ENCODE measurements around the gene XCR1.
A peak's percentile ranks its signal among the peaks of the same experiment; 100 is the strongest.
"Not testable (repeated sequence)": the region's sequence is repeated elsewhere in the genome, so short reads cannot be mapped to it uniquely, and the experiment has no call there.

XCR1 gene

GRCh38 chr3:46008058-46008457, 19.2 kb downstream of the XCR1 start:
- H3K9me3 ChIP-seq (replicated peaks in 1 of 11): no peaks in the 10 kb centered on the region
- H3K4me2 ChIP-seq: no peak overlapping the region
- no peak for TF ChIP-seq Cebpa-rat (IDR thresholded peaks at IDR 0.05)
- H3K4me3 ChIP-seq: no peak overlapping the region
- H3K4me1 ChIP-seq: peaks cover 0 to 21% (median 7%) of the 10 kb centered on the region in 10 experiments; a peak in 12 of 20 replicates
- no peaks in the 10 kb centered on the region for H3K27me3 ChIP-seq
- no peak overlapping the region for H3K9ac ChIP-seq
- H4K20me1 ChIP-seq: no peaks in the 10 kb centered on the region
- H3K36me3 ChIP-seq: no peaks in the 10 kb centered on the region
- no peak overlapping the region for H3K27ac ChIP-seq

GRCh38 chr3:46007280-46007679, 20.0 kb downstream of the XCR1 start:
- Histone ChIP-seq H3K9me3 (replicated peaks in 1 of 11) (no peaks in the 10 kb centered on the region), H3K27me3 (no peaks in the 10 kb centered on the region), H3K4me1 (peaks cover 0 to 21% (median 7%) of the 10 kb centered on the region in 10 experiments; a peak in 12 of 20 replicates), H3K9ac (no peak overlapping the region), H3K4me2 (peak overlapping the region in 3 of 11 experiments; percentile 35 to 58 (median 37); a peak in 7 of 22 replicates), H3K36me3 (no peaks in the 10 kb centered on the region), H3K4me3 (no peak overlapping the region), H4K20me1 (no peaks in the 10 kb centered on the region), H3K27ac (no peak overlapping the region)
- no peak for TF ChIP-seq Cebpa-rat (IDR thresholded peaks at IDR 0.05)

DNA sequence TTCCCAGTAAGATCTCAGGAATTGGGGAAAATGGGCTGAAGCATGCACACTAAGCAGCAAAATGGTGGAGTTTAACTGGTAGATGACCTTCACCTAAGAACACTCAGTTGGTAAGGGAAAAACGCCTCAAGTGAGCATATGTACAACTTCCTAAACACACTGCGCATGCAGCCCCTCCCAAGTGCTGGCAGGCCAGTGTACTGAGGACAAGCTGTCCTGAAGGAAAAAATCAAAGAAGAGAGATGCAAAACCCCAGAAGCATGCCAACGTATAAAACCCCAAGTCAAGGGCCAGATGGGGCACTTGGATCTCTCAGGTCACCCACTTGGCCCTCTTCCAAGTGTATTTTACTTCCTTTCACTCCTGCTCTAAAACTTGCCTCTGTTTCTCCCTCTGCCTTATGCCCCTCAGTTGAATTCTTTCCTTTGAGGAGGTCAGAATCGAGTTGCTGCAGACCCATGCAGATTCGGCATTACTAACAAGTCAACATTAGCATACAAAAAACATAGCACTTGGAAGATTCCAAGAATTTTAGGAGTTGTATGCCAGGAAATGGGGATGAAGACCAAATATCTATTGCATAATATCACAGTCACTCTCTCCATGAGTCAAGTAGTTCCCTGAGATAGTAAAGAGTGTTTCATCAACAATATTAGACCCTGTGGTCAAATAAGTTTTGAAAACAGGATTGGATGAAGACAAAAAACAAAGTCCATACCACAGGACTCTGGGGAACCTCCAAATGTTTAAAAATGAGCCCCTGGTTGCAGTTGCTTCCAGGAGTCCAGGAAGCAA, 20.8 kb downstream of the XCR1 start:
- no peaks in the 10 kb centered on the region for H3K36me3 ChIP-seq

DNA sequence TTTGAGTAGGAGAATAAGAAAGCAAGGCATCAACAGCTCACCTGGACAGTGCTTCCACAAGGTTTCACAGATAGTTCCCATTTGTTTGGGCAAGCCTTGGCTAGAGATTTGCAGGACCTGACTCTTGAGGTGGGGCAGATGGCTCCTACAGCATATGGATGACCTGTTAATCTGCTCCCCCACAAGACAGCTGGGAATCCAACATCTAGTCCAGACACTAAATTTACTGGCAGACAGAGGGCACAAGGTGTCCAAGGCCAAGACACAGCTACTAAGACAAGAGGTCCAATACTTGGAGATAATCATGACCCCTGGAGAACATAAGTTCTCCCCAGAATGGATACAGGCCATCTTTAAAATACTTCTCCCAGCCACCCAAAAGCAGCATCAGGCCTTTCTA, 23.6 kb downstream of the XCR1 start:
- not testable (repeated sequence) for H3K27ac ChIP-seq; H3K9ac ChIP-seq; H3K36me3 ChIP-seq; H3K27me3 ChIP-seq; H3K9me3 ChIP-seq (replicated peaks in 1 of 11); H3K4me2 ChIP-seq; H3K4me3 ChIP-seq; H4K20me1 ChIP-seq
- H3K4me1 ChIP-seq: peaks cover 0 to 28% (median 7%) of the 10 kb centered on the region in 10 experiments; a peak in 12 of 20 replicates

More for the DNA sequence above, 20.8 kb downstream of the XCR1 start:
- H3K9ac ChIP-seq: no peak overlapping the region
- 0 out of 22 replicates have a peak, but pooled peaks cover 0 to 1% (median 0%) of the 10 kb centered on the region in 11 experiments for H3K9me3 ChIP-seq (replicated peaks in 1 of 11)
- H3K4me3 ChIP-seq: no peak overlapping the region
- H3K27me3 ChIP-seq: no peaks in the 10 kb centered on the region
- peak overlapping the region in 7 of 11 experiments; percentile 1 to 70 (median 37); a peak in 12 of 22 replicates for H3K4me2 ChIP-seq
- peak overlapping the region in 1 of 11 experiments; percentile 28; a peak in 1 of 22 replicates for H3K27ac ChIP-seq
- no peak for TF ChIP-seq Cebpa-rat (IDR thresholded peaks at IDR 0.05)
- peaks cover 0 to 21% (median 7%) of the 10 kb centered on the region in 10 experiments; a peak in 12 of 20 replicates for H3K4me1 ChIP-seq
- no peaks in the 10 kb centered on the region for H4K20me1 ChIP-seq

GRCh38 chr3:46001178-46001577, 26.1 kb downstream of the XCR1 start:
- 0 out of 22 replicates have a peak, but pooled peaks cover 0 to 4% (median 0%) of the 10 kb centered on the region in 11 experiments for H3K9me3 ChIP-seq (replicated peaks in 1 of 11)
- no peak overlapping the region for H3K9ac ChIP-seq
- TF ChIP-seq Cebpa-rat (IDR thresholded peaks at IDR 0.05): no peak
- no peak overlapping the region for H3K4me2 ChIP-seq
- no peaks in the 10 kb centered on the region for H4K20me1 ChIP-seq
- H3K4me3 ChIP-seq: no peak overlapping the region
- H3K36me3 ChIP-seq: no peaks in the 10 kb centered on the region
- peaks cover 1 to 20% (median 4%) of the 10 kb centered on the region in 10 experiments; a peak in 16 of 20 replicates for H3K4me1 ChIP-seq
- no peaks in the 10 kb centered on the region for H3K27me3 ChIP-seq
- no peak overlapping the region for H3K27ac ChIP-seq

GRCh38 chr3:45997942-45998341, 29.3 kb downstream of the XCR1 start:
- H3K4me2 ChIP-seq: no peak overlapping the region
- no peak overlapping the region for H3K27ac ChIP-seq
- H3K4me3 ChIP-seq: no peak overlapping the region
- no peaks in the 10 kb centered on the region for H3K36me3 ChIP-seq
- peaks cover 23 to 37% (median 25%) of the 10 kb centered on the region in 10 experiments for H3K4me1 ChIP-seq
- H4K20me1 ChIP-seq: 0 out of 22 replicates have a peak, but pooled peaks cover 0 to under 1% (median 0%) of the 10 kb centered on the region in 11 experiments
- TF ChIP-seq Cebpa-rat (IDR thresholded peaks at IDR 0.05): no peak
- H3K9ac ChIP-seq: no peak overlapping the region
- 0 out of 22 replicates have a peak, but pooled peaks cover 0 to 4% (median 0%) of the 10 kb centered on the region in 11 experiments for H3K9me3 ChIP-seq (replicated peaks in 1 of 11)
- no peaks in the 10 kb centered on the region for H3K27me3 ChIP-seq

DNA sequence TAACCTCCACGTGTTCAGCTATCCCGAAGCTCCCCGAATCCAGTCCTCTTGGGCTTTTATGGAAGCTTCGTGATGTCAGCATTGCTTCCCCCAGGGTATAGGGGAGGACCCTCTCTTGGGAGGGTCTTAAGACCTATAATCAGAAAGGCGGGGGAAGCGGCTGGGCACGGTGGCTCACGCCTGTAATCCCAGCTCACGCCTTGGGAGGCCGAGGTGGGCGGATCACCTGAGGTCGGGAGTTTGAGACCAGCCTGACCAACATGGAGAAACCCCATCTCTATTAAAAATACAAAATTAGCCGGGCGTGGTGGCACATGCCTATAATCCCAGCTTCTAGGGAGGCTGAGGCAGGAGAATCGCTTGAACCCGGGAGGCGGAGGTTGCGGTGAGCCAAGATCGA, 29.8 kb downstream of the XCR1 start:
- H3K27ac ChIP-seq; H3K36me3 ChIP-seq; H3K4me2 ChIP-seq; H3K27me3 ChIP-seq; H3K9me3 ChIP-seq (replicated peaks in 1 of 11); H3K9ac ChIP-seq; H3K4me3 ChIP-seq; H4K20me1 ChIP-seq: not testable (repeated sequence)
- H3K4me1 ChIP-seq: peaks cover 27 to 41% (median 29%) of the 10 kb centered on the region in 10 experiments

- TF ChIP-seq Cebpa-rat (IDR thresholded peaks at IDR 0.05): no peak
- Histone ChIP-seq H3K36me3 (0 out of 22 replicates have a peak, but pooled peaks cover 0 to 5% (median 0%) of the 10 kb centered on the region in 11 experiments), H3K27ac (peak within 1 kb of the TSS; percentile 88 to 99 (median 93)), H3K9ac (peak within 1 kb of the TSS; percentile 86 to 98 (median 94)), H3K9me3 (replicated peaks in 1 of 11) (no peaks in the 10 kb centered on the region), H3K4me2 (peak within 1 kb of the TSS; percentile 82 to 94 (median 88)), H3K27me3 (no peaks in the 10 kb centered on the region), H4K20me1 (peaks cover 0 to 17% (median 0%) of the 10 kb centered on the region in 11 experiments; a peak in 2 of 22 replicates), H3K4me3 (peak within 1 kb of the TSS; percentile 76 to 99 (median 89)), H3K4me1 (peaks cover 41 to 56% (median 43%) of the 10 kb centered on the region in 10 experiments)
Measured at GRCh38 chr3:45995236-45996192, 31.8 kb downstream of the XCR1 start, which contains the start of gene FYCO1. TSS of gene FYCO1 (minus strand) at chr3:45995824. CDS start at chr3:45984910, 10,914 bp downstream.

All from BLaER1 treated with 17β-estradiol and CSF1 and Interleukin-3, amounts not matched to agents 10 nM and 100 nM (cell line).